Natural killer cell (primary cell): ENCODE data around the gene CALCB. TPM values are rescaled to one million over a fixed set of nuclear protein-coding genes. Genes with fewer than 3 reads are reported as not detected.
A peak's percentile ranks its signal among the peaks of the same experiment; 100 is the strongest.
"Not testable (repeated sequence)": the region's sequence is repeated elsewhere in the genome, so short reads cannot be mapped to it uniquely, and the experiment has no call there.

Experiments
- ATAC-seq, 3 donors: fragments of 150-1000 bp in 2 of 3; fragments of 200-7000 bp in 1 of 3; cut with Tn5 transposase; 1 replicate in 1 of 3; 2 replicates in 2 of 3; pipeline ENCODE4 v1.10.0; 2021; ENCODE audit warnings: mild to moderate bottlenecking in 2 of 3, moderate library complexity in 2 of 3
- DNase-seq, 2 donors: peaks; one replicate each; pipeline versions ENCODE4 v3.0.0 to v3.0.0-alpha.2; 2013 to 2021; ENCODE audit warnings: mixed read lengths in 1 of 2
- H3K27ac ChIP-seq: one replicate; pipeline ENCODE4 v1.5.1; 2013; ENCODE audit warnings: mild to moderate bottlenecking, low read length
- H3K27me3 ChIP-seq: one replicate; pipeline ENCODE4 v1.6.1; 2013; ENCODE audit warnings: low read length; ENCODE audit not compliant: control insufficient read depth, insufficient read depth
- H3K36me3 ChIP-seq: one replicate; pipeline ENCODE4 v1.6.1; 2013; ENCODE audit warnings: low read length; ENCODE audit not compliant: control insufficient read depth, insufficient read depth
- H3K4me1 ChIP-seq: one replicate; pipeline ENCODE4 v1.6.1; 2013; ENCODE audit warnings: low read length; ENCODE audit not compliant: control insufficient read depth, insufficient read depth
- H3K4me3 ChIP-seq: one replicate; pipeline ENCODE4 v1.5.1; 2013; ENCODE audit warnings: low read length
- H3K9me3 ChIP-seq: one replicate; pipeline ENCODE4 v1.6.1; 2013; ENCODE audit warnings: low read length; ENCODE audit not compliant: control insufficient read depth, insufficient read depth
- H3K27ac Mint-ChIP-seq, 2 donors: one replicate each; pipeline ENCODE4 v1.8.0; 2022; ENCODE audit warnings: mild to moderate bottlenecking in 2 of 2, mixed read lengths in 2 of 2, moderate library complexity in 1 of 2
- H3K27me3 Mint-ChIP-seq, 2 donors: one replicate each; pipeline ENCODE4 v1.8.0; 2022; ENCODE audit warnings: low read depth in 2 of 2, mixed read lengths in 2 of 2
- H3K36me3 Mint-ChIP-seq: one replicate; pipeline ENCODE4 v1.8.0; 2022; ENCODE audit warnings: mixed read lengths
- H3K4me1 Mint-ChIP-seq, 2 donors: one replicate each; pipeline ENCODE4 v1.8.0; 2022; ENCODE audit warnings: mixed read lengths in 2 of 2
- H3K4me3 Mint-ChIP-seq: one replicate; pipeline ENCODE4 v1.8.0; 2022; ENCODE audit warnings: mild to moderate bottlenecking, moderate library complexity, mixed read lengths
- H3K9me3 Mint-ChIP-seq, 2 donors: one replicate each; pipeline ENCODE4 v1.8.0; 2022; ENCODE audit warnings: mixed read lengths in 2 of 2
- CTCF ChIP-seq: fragments of 200-600 bp; IDR thresholded peaks from one replicate; pipeline ENCODE4 v1.8.0; 2022; ENCODE audit warnings: antibody characterized with exemption
- WGBS: methylation state at CpG from one replicate; pipeline ENCODE4 v1.1.7; 2013; ENCODE audit warnings: missing lambda C conversion rate; ENCODE audit not compliant: insufficient coverage; 5-methylcytosine and 5-hydroxymethylcytosine counted together
- intact Hi-C: fragments of 100-400 bp; cut with micrococcal nuclease; formaldehyde crosslinking; loops from one replicate; pipeline ENCODE4 v1.14.2; 2022
- total RNA-seq, 4 donors: library from RNA; stranded (reverse); fragments of 120-200 nt in 1 of 4; gene quantifications; one replicate each; pipeline versions ENCODE4 v1.2.3 to v1.2.4, GENCODE V29; 2013 to 2022

Gene CALCB
- total RNA-seq, 3 donors from 2014 or later (not counting 1 experiment from before 2014, with no cell fraction given) = 0.19 to 1.3 (median 0.27) TPM

GRCh38 chr11:15038963-15039362, 34.4 kb upstream of the CALCB start:
- ATAC-seq (no peak), DNase-seq (peak in 1 of 2 donors; percentile 3)
- H3K36me3 ChIP-seq = no peaks in the 10 kb centered on the region
- no peak overlapping the region for H3K27ac ChIP-seq
- no peaks in the 10 kb centered on the region for H3K36me3 Mint-ChIP-seq
- H3K9me3 ChIP-seq = no peaks in the 10 kb centered on the region
- TF ChIP-seq CTCF = no peak
- peaks cover 16 to 24% of the 10 kb centered on the region in 2 donors for H3K27me3 Mint-ChIP-seq
- 97% methylated on average over 2 of the region's 2 CpGs for WGBS
- H3K27ac Mint-ChIP-seq = no peak overlapping the region
- H3K4me1 ChIP-seq = no peaks in the 10 kb centered on the region
- peaks cover 5% of the 10 kb centered on the region for H3K27me3 ChIP-seq
- intact Hi-C loops = no loop called here
- H3K4me3 Mint-ChIP-seq = no peak overlapping the region
- no peaks in the 10 kb centered on the region for H3K4me1 Mint-ChIP-seq
- H3K4me3 ChIP-seq = no peak overlapping the region
- H3K9me3 Mint-ChIP-seq = peaks cover 0 to 2% of the 10 kb centered on the region in 2 donors

GRCh38 chr11:15045209-15045608, 28.2 kb upstream of the CALCB start:
- no peaks in the 10 kb centered on the region for H3K4me1 Mint-ChIP-seq
- ATAC-seq (no peak), DNase-seq (no peak)
- no peaks in the 10 kb centered on the region for H3K36me3 Mint-ChIP-seq
- TF ChIP-seq CTCF = no peak
- H3K4me3 ChIP-seq = no peak overlapping the region
- no peak overlapping the region for H3K4me3 Mint-ChIP-seq
- no peak overlapping the region for H3K27ac ChIP-seq
- H3K27ac Mint-ChIP-seq = no peak overlapping the region
- no peaks in the 10 kb centered on the region for H3K4me1 ChIP-seq
- no peaks in the 10 kb centered on the region for H3K36me3 ChIP-seq
- H3K27me3 Mint-ChIP-seq = peaks cover 3 to 23% of the 10 kb centered on the region in 2 donors
- H3K9me3 ChIP-seq = no peaks in the 10 kb centered on the region
- intact Hi-C loops = no loop called here
- H3K9me3 Mint-ChIP-seq = no peaks in the 10 kb centered on the region
- H3K27me3 ChIP-seq = no peaks in the 10 kb centered on the region

GRCh38 chr11:15045891-15046290, 27.5 kb upstream of the CALCB start:
- Histone ChIP-seq H3K27ac (no peak overlapping the region), H3K4me1 (no peaks in the 10 kb centered on the region), H3K9me3 (no peaks in the 10 kb centered on the region), H3K4me3 (no peak overlapping the region), H3K36me3 (no peaks in the 10 kb centered on the region), H3K27me3 (no peaks in the 10 kb centered on the region)
- 62% methylated on average over 2 of the region's 2 CpGs for WGBS
- Mint-ChIP-seq H3K36me3 (no peaks in the 10 kb centered on the region), H3K4me1 (no peaks in the 10 kb centered on the region), H3K4me3 (no peak overlapping the region), H3K9me3 (no peaks in the 10 kb centered on the region), H3K27me3 (peaks cover 3 to 23% of the 10 kb centered on the region in 2 donors), H3K27ac (no peak overlapping the region)
- ATAC-seq (no peak), DNase-seq (no peak)
- intact Hi-C loops = no loop called here
- TF ChIP-seq CTCF = no peak

- peaks cover 3 to 16% of the 10 kb centered on the region in 2 donors for H3K27me3 Mint-ChIP-seq
- H3K4me3 Mint-ChIP-seq, H3K4me1 ChIP-seq, H3K36me3 ChIP-seq, ATAC-seq, H3K27ac Mint-ChIP-seq, intact Hi-C loops, H3K4me3 ChIP-seq, H3K27ac ChIP-seq, DNase-seq, H3K36me3 Mint-ChIP-seq, H3K9me3 ChIP-seq, H3K27me3 ChIP-seq, H3K9me3 Mint-ChIP-seq, H3K4me1 Mint-ChIP-seq: not testable (repeated sequence)
- WGBS = 90% methylated on average over 2 of the region's 3 CpGs
These were observed 26.7 kb upstream of the CALCB start for GRCh38 chr11:15046673-15047072.
